ENCODE measurements around the gene ZIC3. TPM values are rescaled to one million over a fixed set of nuclear protein-coding genes. Genes with fewer than 3 reads are reported as not detected.

The ZIC3 gene
- polyA plus RNA-seq, 2 of the 4 experiments (the other 2 are of a cell fraction): not detected

DNA sequence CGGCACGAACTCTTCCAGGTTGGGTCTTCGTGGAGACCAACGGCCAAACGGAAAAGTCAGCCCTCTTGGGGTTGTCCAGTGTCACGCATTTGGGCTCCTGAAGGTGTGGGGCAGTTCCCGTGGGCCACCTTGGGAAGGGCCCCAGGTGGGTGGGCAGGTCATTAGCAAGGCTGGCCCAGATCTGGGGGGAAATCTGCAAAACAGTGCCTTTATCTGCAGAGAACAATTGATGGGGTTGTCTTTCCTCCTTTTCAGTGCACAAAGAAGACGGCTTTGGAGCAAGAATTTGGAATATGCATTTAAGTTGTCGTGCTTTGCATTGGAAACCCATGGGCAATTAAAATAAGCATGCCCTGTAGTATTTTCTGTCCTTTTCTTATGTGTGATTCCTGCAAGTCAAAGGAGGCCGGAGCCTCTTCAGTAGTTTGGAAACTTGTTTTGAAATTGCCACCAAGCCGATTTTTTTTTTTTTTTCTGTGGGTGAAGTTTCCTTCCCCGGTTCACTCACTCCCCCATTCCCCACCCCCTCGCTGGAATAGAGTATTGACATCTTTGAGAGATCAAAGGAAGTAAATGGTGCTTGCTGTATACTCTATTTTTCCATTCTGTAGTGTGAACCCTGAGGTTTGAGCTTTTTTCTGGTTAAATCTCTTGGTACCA lies 9.8 kb downstream of the ZIC3 start:
- ChIA-PET CTCF (no interaction called here), POLR2A (interaction anchor here (0.7 kb wide), 1 partner anchor 23 kb away, joined by 3 read pairs; no protein-coding TSS in a partner anchor)
- Histone ChIP-seq H3K27ac (no peak overlapping the region), H3K4me3 (no peak overlapping the region), H3K4me1 (no peaks in the 10 kb centered on the region), H3K4me2 (no peak overlapping the region), H3K9me3 (no peaks in the 10 kb centered on the region)
- DNase-seq (ENCODE audit: low read depth in 1 of 2, low spot score in 1 of 2): no peak
- no peak for FAIRE-seq
- WGBS (ENCODE audit: missing lambda C conversion rate): 32% methylated on average over 9 of the region's 13 CpGs
- TF ChIP-seq ZC3H11A (IDR thresholded peaks at IDR 0.05): no peak
- TF ChIP-seq E2F6 (IDR thresholded peaks at IDR 0.05; ENCODE audit: borderline replicate concordance, low read depth): no peak
- TF ChIP-seq CEBPB (IDR thresholded peaks at IDR 0.05): no peak
- TF ChIP-seq SREBF2 (IDR thresholded peaks at IDR 0.05): no peak
- no peak for TF ChIP-seq REST (IDR thresholded peaks at IDR 0.05)
- TF ChIP-seq, protein P1, sequence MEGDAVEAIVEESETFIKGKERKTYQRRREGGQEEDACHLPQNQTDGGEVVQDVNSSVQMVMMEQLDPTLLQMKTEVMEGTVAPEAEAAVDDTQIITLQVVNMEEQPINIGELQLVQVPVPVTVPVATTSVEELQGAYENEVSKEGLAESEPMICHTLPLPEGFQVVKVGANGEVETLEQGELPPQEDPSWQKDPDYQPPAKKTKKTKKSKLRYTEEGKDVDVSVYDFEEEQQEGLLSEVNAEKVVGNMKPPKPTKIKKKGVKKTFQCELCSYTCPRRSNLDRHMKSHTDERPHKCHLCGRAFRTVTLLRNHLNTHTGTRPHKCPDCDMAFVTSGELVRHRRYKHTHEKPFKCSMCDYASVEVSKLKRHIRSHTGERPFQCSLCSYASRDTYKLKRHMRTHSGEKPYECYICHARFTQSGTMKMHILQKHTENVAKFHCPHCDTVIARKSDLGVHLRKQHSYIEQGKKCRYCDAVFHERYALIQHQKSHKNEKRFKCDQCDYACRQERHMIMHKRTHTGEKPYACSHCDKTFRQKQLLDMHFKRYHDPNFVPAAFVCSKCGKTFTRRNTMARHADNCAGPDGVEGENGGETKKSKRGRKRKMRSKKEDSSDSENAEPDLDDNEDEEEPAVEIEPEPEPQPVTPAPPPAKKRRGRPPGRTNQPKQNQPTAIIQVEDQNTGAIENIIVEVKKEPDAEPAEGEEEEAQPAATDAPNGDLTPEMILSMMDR (IDR thresholded peaks at IDR 0.05): no peak
- no peak for TF ChIP-seq HOXB5 (CRISPR knock-in tag; IDR thresholded peaks at IDR 0.05)
- no peak for TF ChIP-seq PHF8 (IDR thresholded peaks at IDR 0.05; ENCODE audit: borderline replicate concordance, low read depth)
- no peak for TF ChIP-seq ZFP36 (IDR thresholded peaks at IDR 0.05; ENCODE audit: borderline replicate concordance, partially characterized antibody)
- TF ChIP-seq, protein P2, sequence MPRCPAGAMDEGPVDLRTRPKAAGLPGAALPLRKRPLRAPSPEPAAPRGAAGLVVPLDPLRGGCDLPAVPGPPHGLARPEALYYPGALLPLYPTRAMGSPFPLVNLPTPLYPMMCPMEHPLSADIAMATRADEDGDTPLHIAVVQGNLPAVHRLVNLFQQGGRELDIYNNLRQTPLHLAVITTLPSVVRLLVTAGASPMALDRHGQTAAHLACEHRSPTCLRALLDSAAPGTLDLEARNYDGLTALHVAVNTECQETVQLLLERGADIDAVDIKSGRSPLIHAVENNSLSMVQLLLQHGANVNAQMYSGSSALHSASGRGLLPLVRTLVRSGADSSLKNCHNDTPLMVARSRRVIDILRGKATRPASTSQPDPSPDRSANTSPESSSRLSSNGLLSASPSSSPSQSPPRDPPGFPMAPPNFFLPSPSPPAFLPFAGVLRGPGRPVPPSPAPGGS (IDR thresholded peaks at IDR 0.05): no peak
- TF ChIP-seq JUN (IDR thresholded peaks at IDR 0.05): no peak
- ATAC-seq: no peak

DNA sequence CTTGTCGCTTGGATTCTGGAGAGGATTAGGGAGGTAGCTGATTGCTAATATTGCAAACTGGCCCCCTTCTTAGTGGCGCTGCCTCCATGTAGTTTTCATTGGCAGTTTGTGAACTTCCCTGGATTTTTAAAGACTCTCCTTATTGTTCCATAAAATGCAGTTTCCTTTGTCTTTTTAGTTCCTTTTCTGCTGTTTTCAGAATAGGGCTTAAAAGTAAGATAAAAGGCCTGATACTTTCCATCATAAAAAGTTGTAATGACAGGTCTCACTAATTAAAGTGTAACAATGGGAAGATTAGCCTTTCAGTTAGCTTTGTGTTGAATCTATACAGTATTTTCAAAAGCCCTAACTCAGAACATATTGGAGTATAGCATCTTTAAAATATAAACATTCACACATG lies 21.2 kb downstream of the ZIC3 start:
- Histone ChIP-seq H3K27ac (no peak overlapping the region), H3K4me3 (no peak overlapping the region), H3K9me3 (no peaks in the 10 kb centered on the region), H3K4me2 (no peak overlapping the region), H3K4me1 (no peaks in the 10 kb centered on the region)
- ATAC-seq (no peak), DNase-seq (ENCODE audit: low read depth in 1 of 2, low spot score in 1 of 2) (no peak), FAIRE-seq (no peak)
- ChIA-PET CTCF (no interaction called here), POLR2A (no interaction called here)
- 0% methylated on average over 2 of the region's 2 CpGs for WGBS (ENCODE audit: missing lambda C conversion rate)
- TF ChIP-seq MAFK (IDR thresholded peaks at IDR 0.05; ENCODE audit: partially characterized antibody): no peak
- TF ChIP-seq CHD2 (IDR thresholded peaks at IDR 0.05; ENCODE audit: low read length, partially characterized antibody): no peak
- TF ChIP-seq, protein P2 (IDR thresholded peaks at IDR 0.05): no peak
- TF ChIP-seq SREBF2 (IDR thresholded peaks at IDR 0.05): no peak
- no peak for TF ChIP-seq FOXS1 (CRISPR knock-in tag; IDR thresholded peaks at IDR 0.05)
- no peak for TF ChIP-seq TFCP2L1 (CRISPR knock-in tag; IDR thresholded peaks at IDR 0.05)
- no peak for TF ChIP-seq HEYL (CRISPR knock-in tag; IDR thresholded peaks at IDR 0.05)
- no peak for TF ChIP-seq RAD21 (conservative IDR thresholded peaks at IDR 0.05 in 1 of 2, IDR thresholded peaks at IDR 0.05 in 1 of 2)
- TF ChIP-seq, protein P3, sequence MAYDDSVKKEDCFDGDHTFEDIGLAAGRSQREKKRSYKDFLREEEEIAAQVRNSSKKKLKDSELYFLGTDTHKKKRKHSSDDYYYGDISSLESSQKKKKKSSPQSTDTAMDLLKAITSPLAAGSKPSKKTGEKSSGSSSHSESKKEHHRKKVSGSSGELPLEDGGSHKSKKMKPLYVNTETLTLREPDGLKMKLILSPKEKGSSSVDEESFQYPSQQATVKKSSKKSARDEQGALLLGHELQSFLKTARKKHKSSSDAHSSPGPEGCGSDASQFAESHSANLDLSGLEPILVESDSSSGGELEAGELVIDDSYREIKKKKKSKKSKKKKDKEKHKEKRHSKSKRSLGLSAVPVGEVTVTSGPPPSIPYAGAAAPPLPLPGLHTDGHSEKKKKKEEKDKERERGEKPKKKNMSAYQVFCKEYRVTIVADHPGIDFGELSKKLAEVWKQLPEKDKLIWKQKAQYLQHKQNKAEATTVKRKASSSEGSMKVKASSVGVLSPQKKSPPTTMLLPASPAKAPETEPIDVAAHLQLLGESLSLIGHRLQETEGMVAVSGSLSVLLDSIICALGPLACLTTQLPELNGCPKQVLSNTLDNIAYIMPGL (CRISPR knock-in tag; IDR thresholded peaks at IDR 0.05; ENCODE audit: borderline replicate concordance): no peak
- TF ChIP-seq FOSB (CRISPR knock-in tag; IDR thresholded peaks at IDR 0.05): no peak
- no peak for TF ChIP-seq TP53 (CRISPR knock-in tag; IDR thresholded peaks at IDR 0.05)
- no peak for TF ChIP-seq MAZ (IDR thresholded peaks at IDR 0.05; ENCODE audit: borderline replicate concordance, low read depth, low read length)
- TF ChIP-seq BHLHE40 (IDR thresholded peaks at IDR 0.05; ENCODE audit: low read depth, low read length): no peak
- no peak for TF ChIP-seq POLR2AphosphoS2 (conservative IDR thresholded peaks at IDR 0.05; ENCODE audit: low read length)
- no peak for TF ChIP-seq CHD4 (IDR thresholded peaks at IDR 0.05; ENCODE audit: borderline replicate concordance)
- no peak for TF ChIP-seq HOXB5 (CRISPR knock-in tag; IDR thresholded peaks at IDR 0.05)
- no peak for TF ChIP-seq ZC3H11A (IDR thresholded peaks at IDR 0.05)

Measured in A549 (cell line).